Stimulated activated CD8-positive, alpha-beta memory T cell treated with anti-CD3 and anti-CD28 coated beads, Interleukin-2, amount 100 ng/mL, for 48 hours (primary cell): ENCODE measurements around the gene ATF3.
A peak's percentile ranks its signal among the peaks of the same experiment; 100 is the strongest.
"Not testable (repeated sequence)": the region's sequence is repeated elsewhere in the genome, so short reads cannot be mapped to it uniquely, and the experiment has no call there.

ENCODE experiments used
- DNase-seq, 2 donors: peaks; one replicate each; pipeline ENCODE4 v3.0.0-alpha.2; 2020; ENCODE audit warnings: low read depth in 2 of 2

Gene ATF3

DNA sequence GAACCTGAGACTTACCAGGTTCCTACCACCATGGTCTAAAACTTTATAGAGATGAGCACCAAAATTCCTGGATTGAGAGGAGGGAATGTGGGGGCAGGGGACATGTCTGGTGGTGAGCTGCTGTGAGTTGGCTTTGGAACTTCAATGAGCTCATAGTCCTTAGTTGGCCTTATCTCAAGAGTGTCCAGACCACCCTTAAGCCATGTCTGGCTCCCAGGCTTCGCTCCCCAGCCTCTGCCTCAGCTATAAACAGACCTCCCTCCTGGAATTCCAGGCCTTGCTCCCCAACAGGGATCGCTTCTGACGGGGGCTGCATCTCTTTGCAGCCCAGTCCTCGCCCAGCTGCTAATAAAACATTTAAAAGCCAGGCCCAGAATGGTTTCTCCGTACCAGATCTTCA is 19.5 kb downstream of the ATF3 start:
- no peak for DNase-seq

DNA sequence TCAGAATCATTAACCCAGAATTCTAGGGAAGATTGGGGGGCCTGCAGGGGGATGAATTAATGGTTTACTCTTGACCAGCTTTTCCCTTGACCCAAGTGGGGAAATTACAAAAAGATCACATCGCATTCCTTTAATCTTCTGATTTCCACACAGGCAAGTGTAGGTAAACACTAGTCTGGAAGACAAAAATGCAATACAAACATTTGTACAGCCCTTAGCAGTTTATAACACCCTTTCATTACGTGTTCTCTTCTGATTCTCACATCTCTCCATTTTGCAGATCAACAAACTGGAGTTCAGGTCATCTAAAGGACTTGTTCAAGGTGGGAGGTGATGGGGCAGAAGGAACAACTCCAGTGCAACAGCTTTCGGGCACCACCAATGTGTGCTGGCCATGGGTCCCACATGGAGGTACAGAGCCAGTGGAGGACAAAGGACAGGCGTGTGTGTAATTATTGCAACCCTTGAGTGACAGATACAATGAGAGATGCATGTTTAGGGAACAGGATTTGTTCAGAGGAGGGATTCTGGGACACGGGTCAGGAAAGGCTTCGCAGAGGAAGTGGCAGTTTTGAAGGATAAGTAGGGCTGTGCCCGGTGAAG is 20.4 kb downstream of the ATF3 start:
- DNase-seq: no peak

DNA sequence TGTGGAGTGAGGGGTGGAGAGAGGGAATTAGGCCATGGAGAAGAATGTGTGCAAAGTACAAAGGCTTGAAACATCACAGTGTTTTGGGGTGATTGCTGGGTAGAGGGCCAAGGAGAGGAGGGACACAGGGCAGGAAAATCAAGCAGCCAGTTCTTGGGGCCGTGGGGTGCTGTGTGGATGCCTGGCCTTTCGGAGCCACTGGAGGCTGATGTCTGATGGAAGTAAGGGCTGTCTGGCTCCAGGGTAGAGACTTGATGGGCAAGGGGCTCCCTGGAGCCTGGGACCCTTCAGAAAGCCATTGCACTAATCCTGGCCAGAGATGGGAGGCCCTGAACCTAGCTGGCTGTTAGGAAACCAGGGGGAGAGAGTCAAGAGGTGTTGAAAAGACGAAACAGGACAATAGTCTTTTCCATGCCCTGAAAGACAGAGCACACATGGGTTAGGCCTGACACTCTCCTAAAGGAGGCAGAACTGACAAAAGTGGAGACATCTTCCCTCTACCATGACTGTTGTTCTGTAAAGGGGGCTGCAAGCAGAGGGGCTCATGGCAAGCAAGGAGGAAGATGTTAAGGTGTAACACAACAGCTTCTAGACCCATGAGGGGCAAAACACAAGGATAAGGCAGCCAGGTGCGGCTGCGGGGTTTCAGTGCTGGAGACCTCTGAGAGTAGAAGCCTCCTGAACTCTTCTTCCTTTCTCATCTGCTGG is 21.0 kb downstream of the ATF3 start:
- DNase-seq: no peak

DNA sequence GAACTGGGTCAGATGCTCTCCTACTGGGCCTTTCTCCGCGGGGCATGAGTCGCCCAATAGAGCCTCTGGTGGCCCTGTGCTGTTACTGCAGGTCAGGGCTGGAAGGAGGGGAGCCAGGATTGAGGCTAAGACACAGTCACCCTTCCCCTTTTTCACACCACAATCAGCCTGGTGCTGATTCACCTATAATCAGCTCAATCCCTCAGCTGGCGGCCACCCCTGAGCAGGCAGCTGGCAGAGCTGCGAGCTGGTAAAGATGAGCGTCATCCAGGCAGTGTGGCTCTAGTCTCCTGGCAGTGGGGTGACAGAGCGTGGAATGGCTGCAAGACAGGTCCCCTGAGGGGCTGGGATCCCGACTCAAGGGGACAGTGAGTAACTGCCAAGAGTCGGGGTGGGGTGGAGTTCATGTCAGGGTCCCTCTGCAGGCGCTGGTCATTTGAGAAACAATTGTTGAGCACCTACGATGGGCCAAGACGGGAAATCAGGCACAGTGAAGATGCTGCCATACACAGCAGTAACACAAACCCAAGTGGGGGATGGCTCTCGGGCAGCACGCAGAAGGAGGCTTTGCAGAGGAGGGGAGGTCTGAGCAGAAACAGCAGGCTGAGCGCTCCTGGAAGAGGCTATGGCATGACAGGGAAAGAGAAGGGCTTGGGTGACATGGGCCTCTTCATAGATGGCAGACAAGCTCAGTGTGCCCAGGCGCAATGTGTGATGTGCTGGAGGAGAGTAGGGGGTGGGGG is 21.8 kb downstream of the ATF3 start:
- peak; percentile 38 for DNase-seq

DNA sequence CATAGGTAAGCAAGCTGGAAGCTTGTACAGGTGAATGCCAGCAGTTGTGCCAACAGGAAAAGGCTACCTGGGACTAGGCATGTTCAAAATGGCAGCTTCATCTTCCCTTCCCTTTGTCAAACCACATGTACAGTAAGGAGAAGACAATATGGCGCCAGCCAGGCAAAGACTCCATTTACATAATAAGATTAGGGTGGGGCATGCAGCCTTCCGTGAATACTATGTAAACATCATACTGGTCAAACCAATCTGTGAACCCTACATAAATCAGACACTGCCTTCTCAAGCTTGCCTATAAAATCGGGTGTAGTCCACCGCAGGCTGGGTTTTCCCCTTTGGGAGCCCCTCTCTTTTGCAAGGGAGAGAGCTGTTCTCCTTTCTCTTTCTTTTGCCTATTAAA is 24.6 kb downstream of the ATF3 start:
- no peak for DNase-seq

DNA sequence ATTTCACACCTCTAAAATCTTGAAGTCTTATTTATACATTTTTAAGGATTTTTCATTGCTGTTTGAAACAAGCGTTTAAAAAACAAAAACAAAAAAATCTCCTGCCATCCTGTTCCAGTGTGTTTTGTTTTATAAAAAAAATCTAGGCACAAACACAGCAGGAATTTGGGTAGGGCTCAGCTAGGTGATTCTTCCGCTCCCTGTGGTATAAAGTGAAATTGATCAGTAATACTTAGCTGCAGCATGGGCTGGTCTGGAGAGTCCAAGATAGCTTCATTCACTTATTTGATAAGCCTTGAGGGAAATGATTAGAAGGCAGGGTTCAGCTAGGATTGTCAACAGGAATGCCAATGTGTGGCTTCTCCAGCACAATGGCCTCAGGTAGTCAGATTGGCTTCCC is 25.7 kb downstream of the ATF3 start:
- DNase-seq: no peak

DNA sequence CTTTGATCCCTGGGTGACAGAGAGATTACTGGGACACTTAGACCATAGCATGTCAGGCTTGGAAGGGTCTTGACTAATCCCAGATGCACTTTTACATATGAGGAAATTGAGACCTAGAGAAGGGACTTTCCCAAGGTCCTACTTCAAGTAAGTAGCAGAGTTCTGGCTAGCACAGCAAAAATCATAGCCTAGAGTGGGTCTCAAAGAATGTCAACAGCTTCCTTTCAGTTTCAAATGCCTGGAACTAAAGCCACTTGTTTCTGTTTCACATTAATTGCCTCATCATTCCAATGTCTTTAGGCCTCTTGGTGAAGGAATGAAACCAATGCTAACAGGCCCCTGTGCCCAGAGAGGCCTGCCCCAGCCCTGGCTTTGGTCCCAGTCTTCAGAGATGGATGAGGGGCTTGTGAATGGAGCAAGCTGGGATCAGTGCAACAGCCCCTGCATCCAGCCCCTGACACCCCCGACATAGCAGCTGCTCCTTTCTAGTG is 26.6 kb downstream of the ATF3 start:
- DNase-seq: no peak

DNA sequence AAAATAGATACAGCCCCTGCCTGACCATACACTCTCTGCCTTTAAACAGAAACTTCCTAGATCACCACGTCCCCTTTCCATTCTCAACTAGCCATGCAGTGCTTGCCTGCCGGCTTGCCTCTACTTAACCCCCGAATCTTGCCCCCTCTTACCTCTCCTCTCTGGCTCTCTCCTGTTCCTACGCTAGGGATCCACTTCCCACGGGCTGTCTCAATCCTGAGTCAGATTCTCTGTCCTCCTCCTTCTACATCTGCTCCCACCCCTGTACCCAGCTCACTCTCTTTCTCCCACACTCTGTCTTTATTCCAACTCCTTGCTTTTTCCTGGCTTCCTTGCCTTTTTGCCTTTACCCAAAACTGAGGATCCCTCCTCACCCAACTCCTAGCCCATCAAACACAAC is 29.3 kb downstream of the ATF3 start:
- DNase-seq: no peak

DNA sequence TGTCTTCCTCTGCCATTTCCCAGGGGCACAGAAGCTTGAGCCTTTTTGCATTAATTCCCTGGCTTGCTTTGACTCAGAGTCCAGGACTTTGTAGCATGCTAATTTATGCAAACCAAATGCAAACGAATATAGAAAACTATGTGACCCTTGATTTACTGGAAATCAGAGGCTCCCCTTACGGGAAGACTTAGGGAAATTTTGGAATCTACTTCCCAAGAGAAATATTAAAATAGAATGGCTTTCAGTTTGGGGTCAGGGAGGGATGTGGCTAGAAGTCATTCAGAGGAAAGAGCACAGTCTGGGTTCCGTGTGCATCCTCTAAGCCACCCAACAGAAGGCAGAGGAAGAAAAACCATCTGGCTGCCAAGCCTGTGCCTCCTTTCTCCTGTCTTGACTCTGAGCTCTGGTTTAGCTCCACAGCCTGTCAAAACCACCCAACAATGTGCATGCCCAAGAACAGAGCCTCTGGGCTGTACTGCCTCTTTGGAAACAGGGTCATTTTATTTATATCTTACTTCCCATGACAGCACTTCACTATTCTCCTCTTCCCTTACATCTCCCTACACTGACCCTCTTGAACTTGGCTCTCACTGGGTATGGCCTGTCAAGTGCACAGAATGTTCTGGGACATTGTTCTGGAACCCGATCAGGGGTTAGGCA is 30.1 kb downstream of the ATF3 start:
- no peak for DNase-seq

DNA sequence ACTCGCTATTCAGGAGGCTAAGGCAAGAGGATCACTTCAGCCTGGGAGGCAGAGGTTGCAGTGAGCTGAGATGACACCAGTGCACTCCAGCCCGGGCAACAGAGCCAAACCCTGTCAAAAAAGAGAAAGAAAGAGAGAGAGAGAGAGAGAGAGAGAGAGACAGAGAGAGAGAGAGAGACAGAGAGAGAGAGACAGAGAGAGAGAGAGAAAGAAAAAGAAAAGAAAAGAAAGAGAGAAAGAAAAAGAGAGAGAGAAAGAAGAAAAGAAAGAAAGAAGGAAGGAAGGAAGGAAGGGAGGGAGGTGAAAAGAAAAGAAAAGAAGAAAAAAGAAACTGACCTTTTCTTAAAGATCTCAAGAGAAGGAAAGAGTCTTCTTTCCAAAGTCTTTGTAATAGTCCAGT is 31.0 kb downstream of the ATF3 start:
- not testable (repeated sequence) for DNase-seq

DNA sequence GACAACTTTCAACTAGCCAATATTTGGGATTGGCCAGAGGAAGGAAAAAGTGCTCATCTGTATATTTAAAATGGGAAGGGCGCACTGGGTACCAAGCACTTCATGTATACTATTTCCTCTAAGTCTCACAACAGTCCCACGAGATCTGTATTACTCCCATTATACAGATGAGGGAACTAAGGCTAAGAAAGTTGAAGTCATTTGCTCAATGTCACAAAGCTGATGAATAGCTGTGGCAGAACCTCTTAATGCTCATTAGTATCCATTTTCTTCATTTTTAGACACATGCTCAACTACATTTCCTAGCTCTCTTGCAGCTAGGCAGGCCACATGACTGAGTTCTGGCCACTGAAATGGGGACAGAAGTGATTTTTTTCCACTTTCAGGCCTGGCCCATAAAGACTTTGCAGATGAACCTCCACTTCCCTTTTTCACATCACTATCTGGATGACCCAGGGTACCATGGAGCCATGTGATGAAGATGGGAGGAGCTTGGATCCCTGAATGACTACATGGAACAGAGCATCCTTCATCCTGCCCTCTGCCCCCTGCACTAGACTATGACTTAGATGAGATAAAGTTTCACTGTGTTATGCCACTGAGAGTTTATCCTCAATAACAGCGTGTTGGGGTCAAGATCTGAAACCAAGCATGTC is 31.8 kb downstream of the ATF3 start:
- no peak for DNase-seq

DNA sequence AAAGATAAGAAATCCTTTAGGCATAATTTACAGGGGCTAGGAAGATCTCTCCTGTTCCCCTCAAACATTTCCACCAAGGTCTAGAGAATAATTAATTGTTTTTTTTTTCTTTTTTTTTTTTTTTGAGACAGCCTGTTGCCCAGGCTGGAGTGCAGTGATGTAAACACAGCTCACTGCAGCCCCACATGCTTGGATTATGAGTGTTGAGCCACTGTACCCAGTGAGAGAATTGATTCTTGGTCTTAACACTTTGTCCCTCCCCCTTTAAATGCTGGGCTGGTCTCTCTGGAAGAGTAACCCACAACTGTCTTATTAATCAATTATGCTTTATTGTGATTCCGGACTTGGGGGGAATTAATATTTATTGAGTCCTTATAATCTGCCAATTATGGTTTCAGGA is 33.4 kb downstream of the ATF3 start:
- DNase-seq: no peak

DNA sequence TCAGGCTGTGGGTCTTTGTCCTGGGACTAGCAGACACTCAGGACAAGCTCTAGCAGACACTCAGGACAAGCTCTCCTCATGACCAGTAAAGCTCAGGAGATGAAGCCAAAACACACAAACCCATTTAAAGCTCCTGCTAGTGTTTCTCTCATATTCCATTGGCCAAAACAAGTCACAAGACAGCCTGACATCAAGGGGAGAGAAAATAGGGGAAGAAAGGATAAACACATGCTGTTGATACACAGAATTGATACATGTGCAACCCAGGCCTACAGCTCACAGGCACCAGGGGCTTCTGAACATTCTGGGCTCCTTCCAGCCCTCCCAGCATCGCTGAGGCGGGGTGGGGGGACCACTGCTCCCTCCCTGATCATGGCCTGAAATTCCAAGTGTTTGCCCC is 35.3 kb downstream of the ATF3 start:
- DNase-seq: no peak

DNA sequence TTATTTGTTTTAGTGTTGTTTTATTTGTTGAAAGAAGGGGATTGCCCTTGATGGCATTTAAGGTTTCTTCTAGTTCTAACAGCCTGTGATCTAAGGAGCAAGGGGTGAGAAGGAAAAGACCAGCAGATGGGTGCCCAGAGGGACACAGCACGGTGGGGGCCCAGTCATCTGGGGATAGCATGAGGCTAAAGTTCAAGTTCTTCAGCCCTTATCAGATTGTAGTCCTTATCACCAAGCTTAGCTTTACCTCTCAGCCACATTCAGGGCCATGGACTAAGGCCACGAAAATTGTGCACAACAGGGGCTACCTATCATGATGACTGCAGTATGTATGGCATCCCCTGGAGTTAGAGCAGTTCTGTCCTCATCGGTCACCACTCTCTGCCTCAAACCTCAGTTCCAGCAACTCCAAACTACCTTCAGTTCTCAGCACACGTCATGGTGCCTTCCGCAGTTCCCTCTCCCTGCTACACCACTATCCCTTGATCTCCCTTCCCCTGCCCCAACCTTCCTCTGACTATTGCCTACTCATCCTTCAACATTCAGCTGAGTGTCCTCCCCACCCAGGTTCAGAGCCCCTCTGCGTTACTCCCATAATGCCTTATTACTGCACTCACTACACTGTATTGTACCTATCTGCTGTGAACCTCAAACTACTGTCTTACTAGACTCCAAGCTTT is 36.4 kb downstream of the ATF3 start:
- DNase-seq: no peak

DNA sequence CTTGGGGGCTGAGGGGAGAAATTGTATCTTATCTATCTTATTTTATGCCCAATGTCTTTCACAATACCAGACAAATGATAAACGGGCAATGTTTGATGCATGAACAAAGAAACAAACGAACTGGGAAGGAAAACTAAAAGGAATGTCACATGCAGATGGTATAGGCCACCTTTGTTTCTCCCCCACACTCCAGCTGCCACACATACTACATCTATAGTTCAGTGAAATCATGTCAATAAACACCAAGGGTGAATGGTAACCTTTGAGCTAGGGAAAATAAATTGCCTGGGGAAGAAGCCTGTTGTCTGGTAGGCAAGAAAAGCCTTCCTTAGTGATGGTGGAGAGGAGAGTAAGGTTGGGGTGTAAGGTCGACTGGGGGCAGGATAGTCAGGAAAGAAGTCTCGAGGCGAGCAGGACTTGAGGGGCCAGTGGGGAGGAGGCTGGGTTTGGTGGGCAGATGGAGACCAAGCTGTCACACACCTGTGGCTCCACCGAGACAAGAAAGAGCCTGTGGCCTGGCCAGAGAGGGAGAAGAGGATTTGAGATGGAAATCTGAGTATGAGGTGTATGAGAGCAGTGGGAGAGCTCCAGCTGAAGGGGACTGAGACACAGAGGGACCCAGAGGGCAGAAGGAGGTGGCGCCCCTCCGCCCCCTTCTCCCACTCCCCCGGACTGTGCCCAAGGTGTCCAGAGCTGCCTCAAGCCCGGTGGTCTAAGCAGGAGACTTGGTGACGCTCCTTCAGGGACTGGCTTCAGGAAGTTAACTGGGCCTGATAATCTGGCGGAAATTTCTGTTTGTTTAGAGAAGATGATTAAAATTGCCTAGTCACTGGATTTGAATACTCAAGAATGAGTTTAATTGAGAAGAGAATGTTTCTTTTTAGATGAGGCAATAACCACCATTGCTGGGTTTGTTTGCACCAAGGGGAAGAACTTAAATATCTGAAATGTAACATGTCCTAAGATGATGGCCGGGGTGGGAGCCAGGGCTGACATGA is 37.3 kb downstream of the ATF3 start:
- DNase-seq: no peak

DNA sequence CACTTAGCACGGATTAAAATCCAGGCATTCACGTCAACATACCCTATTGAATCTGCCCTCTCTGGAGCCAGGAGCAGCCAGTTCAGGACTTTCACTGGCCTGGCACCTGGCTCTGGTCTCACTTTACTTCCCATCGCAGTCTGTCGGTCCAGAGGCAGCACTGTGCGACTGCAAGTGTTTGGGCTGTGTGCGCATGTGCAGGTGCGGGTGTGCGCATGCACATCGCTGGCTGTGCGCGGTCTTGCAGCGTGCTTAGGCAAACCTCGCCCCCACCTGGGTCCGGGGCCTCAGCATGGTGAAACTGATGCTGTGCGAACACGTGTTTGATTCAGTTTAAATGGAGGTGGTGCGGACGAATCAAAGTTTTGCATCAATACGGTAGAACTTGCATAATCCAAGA is 38.0 kb downstream of the ATF3 start:
- no peak for DNase-seq

DNA sequence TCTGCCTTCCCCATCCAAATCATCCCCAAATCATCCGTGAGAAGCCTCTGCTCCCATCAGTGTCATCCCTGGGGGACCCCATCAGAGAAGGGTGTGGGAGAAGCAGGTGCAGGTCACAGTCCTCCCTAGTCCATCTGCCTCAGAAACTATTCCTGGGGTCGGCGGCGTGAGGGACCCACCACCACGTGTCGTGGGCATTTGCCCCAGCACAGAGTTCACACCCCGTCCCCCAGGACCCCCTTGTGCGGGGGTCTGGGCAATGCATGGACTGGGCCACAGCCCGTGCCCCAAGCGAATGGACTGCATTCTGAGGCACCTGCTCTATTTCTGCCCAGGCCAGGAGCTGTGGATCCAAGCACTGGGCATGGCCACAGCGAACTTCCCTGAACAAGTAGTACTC is 38.4 kb downstream of the ATF3 start:
- DNase-seq: no peak

DNA sequence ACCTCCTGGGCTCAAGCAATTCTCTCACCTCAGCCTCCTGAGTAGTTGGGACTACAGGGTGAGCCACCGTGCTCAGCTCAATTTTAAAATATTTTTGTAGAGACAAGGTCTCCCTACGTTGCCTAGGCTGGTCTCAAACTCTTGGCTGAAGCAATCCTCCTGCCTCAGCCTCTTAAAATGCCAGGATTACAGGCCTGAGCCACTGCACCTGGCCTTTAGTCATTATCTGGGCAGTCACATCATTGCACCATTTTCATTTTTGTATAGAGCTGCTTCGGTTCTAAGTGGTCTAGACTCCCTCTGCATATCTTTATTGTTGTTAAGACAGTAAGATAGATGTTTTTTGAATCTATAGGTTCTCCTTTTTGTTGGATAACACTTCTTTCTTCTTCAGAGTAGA is 39.9 kb downstream of the ATF3 start:
- no peak for DNase-seq

DNA sequence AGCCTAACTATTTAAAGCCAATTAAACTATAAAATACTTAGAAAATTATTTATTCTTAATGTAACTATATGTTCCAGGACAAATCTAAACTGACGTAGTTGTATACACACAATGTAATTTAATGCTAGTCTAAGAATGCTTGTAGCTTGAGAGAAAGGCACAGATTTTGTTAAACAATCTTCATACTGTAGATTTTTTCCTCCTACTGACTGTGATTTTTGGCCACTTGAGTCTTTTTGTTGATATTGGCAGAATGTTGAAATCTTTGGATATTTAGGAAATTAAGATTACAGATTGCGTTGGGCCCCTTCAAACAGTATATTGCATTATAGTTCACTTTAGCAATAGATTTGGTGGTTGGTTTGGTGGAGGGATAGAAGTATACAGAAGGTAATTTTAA is 40.5 kb downstream of the ATF3 start:
- no peak for DNase-seq

DNA sequence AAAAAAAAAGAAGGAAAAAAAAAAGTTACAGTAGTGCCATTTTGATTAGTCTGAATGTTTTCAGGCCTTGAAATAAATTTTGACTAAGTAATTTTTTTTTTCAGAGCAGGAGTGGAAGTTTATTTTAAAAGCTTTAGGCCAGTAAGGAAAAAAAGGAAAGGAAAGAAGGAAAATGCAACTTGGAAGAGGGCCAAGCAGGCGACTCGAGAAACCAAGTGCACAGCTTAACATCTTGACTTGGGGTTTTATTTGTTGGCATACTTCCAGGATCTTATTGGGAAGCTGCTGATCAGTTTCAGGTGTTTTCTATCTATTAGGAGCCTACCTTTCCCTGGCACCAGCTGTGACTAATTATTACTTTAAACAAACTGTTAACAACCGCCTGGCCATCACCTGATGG is 41.7 kb downstream of the ATF3 start:
- DNase-seq: no peak
